C4-2B (cell line): Measurements from ENCODE around the gene SFMBT1.

Experiments used
- CTCF ChIP-seq: fragments of 450-650 bp; conservative IDR thresholded peaks from 2 replicates; pipeline ENCODE4 v1.5.1; 2017; ENCODE audit warnings: mild to moderate bottlenecking
- ZFX ChIP-seq: fragments of 450-650 bp; IDR thresholded peaks from 2 replicates; pipeline ENCODE4 v1.6.1; 2017

GRCh38 chr3:52910823-52911222 is 135.1 kb downstream of the SFMBT1 start:
- TF ChIP-seq CTCF (no peak), ZFX (no peak)
